GM19324 (cell line): ENCODE results near the gene PAQR5.
"Not testable (repeated sequence)": the region's sequence is repeated elsewhere in the genome, so short reads cannot be mapped to it uniquely, and the experiment has no call there.

ENCODE experiments used
- ATAC-seq: cut with Tn5 transposase; IDR thresholded peaks from one replicate; pipeline ENCODE4 v1.9.1; 2021; ENCODE audit warnings: mild to moderate bottlenecking, moderate library complexity; ENCODE audit not compliant: unreplicated experiment, low FRiP score

The PAQR5 gene

GRCh38 chr15:69298697-69299441 is at the start of gene PAQR5:
TSS of gene PAQR5 (plus strand) at chr15:69298912. CDS start at chr15:69360081, 61,169 bp downstream.
- no peak for ATAC-seq

- ATAC-seq: no peak
These were observed 45.6 kb upstream of the PAQR5 start for GRCh38 chr15:69253156-69253555.

GRCh38 chr15:69265347-69265955 is 33.3 kb upstream of the PAQR5 start:
- ATAC-seq: no peak

- no peak for ATAC-seq
These were observed 27.5 kb upstream of the PAQR5 start for GRCh38 chr15:69271217-69271616.

- ATAC-seq: no peak
These were observed 26.6 kb upstream of the PAQR5 start for GRCh38 chr15:69272139-69272538.

GRCh38 chr15:69272891-69273290 is 25.8 kb upstream of the PAQR5 start:
- ATAC-seq: no peak

GRCh38 chr15:69275074-69275670 is 23.5 kb upstream of the PAQR5 start:
- ATAC-seq: no peak

GRCh38 chr15:69275933-69276560 is 22.7 kb upstream of the PAQR5 start:
- no peak for ATAC-seq

GRCh38 chr15:69277316-69277715 is 21.4 kb upstream of the PAQR5 start:
- ATAC-seq: no peak

- ATAC-seq: no peak
These were observed 19.1 kb upstream of the PAQR5 start for GRCh38 chr15:69279636-69280035.

GRCh38 chr15:69280783-69281182 is 17.9 kb upstream of the PAQR5 start:
- no peak for ATAC-seq

- ATAC-seq: no peak
These were observed 16.5 kb upstream of the PAQR5 start for GRCh38 chr15:69282104-69282743.

GRCh38 chr15:69285834-69286233 is 12.9 kb upstream of the PAQR5 start:
- no peak for ATAC-seq

- ATAC-seq: no peak
These were observed 10.7 kb upstream of the PAQR5 start for GRCh38 chr15:69288011-69288410.

- no peak for ATAC-seq
These were observed 10.0 kb upstream of the PAQR5 start for GRCh38 chr15:69288531-69289341.

GRCh38 chr15:69289342-69290146 is 9.2 kb upstream of the PAQR5 start:
- no peak for ATAC-seq

GRCh38 chr15:69290346-69291164 is 8.2 kb upstream of the PAQR5 start:
- ATAC-seq: no peak

GRCh38 chr15:69291651-69292050 is 7.1 kb upstream of the PAQR5 start:
- not testable (repeated sequence) for ATAC-seq
